GM12878 (cell line): ENCODE results near the gene CDC42BPA. TPM values are rescaled to one million over a fixed set of nuclear protein-coding genes. Genes with fewer than 3 reads are reported as not detected.

ENCODE experiments used
- ATAC-seq: fragments of 200-7000 bp; cut with Tn5 transposase; 3 replicates; pipeline ENCODE4 v1.9.1; 2020; ENCODE audit warnings: mild to moderate bottlenecking, moderate library complexity
- BruUV-seq: library from RNA; stranded (reverse); fragments of 400-500 nt; replicated peaks from 2 replicates; lab custom pipeline; 2021; lab: Mats Ljungman, UMichigan
- CTCF ChIA-PET: fragments of 300-600 bp; sonication (Branson Sonifier 250); formaldehyde crosslinking; extraction: SDS; loops from one replicate; lab custom pipeline; 2021; ENCODE audit warnings: inconsistent platforms; lab: Yijun Ruan, JAX
- POLR2A ChIA-PET: fragments of 350-600 bp; formaldehyde crosslinking; extraction: SDS; loops from one replicate; lab custom pipeline; 2021; ENCODE audit warnings: inconsistent platforms; lab: Charles Lee
- RAD21 ChIA-PET: fragments of 300-600 bp; sonication (Branson Sonifier 250); formaldehyde crosslinking; loops from one replicate; lab custom pipeline; 2023; ENCODE audit warnings: antibody characterized with exemption; ENCODE audit not compliant: unreplicated experiment; lab: Charles Lee
- SMC1A ChIA-PET: fragments of 300-600 bp; sonication (Branson Sonifier 250); formaldehyde crosslinking; loops from one replicate; lab custom pipeline; 2023; ENCODE audit not compliant: unreplicated experiment, uncharacterized antibody; lab: Charles Lee
- DNase-seq: peaks from one replicate; pipeline ENCODE4 v3.0.0-alpha.2; 2011; ENCODE audit warnings: low read depth, low spot score
- FAIRE-seq: peaks from 3 replicates; lab custom pipeline; 2011; peaks lifted over from hg19 to GRCh38; lab: Jason Lieb, UNC
- H2AFZ ChIP-seq: 2 replicates; pipeline ENCODE4 v1.6.0; 2011; ENCODE audit warnings: low read depth, low read length, control low read depth; ENCODE audit not compliant: control insufficient read depth
- H3K27ac ChIP-seq: 2 replicates; pipeline ENCODE4 v1.5.1; 2011; ENCODE audit warnings: control low read depth; ENCODE audit not compliant: control insufficient read depth, insufficient read depth
- H3K27me3 ChIP-seq, 2 experiments: replicated peaks in 1 of 2; 2 replicates each; pipeline versions ENCODE4 v1.6.0 to v1.6.1; 2011; ENCODE audit warnings: low read length in 1 of 2; ENCODE audit not compliant: control insufficient read depth in 2 of 2, insufficient read depth in 2 of 2
- H3K36me3 ChIP-seq, 2 experiments: 2 replicates each; pipeline ENCODE4 v1.5.1; 2011; ENCODE audit warnings: low read length in 1 of 2; ENCODE audit not compliant: control insufficient read depth in 2 of 2, insufficient read depth in 2 of 2
- H3K4me1 ChIP-seq: 2 replicates; pipeline ENCODE4 v1.6.1; 2011; ENCODE audit warnings: mild to moderate bottlenecking, low read length, moderate library complexity, mixed read lengths; ENCODE audit not compliant: control insufficient read depth, insufficient read depth
- H3K4me2 ChIP-seq: 2 replicates; pipeline ENCODE4 v1.6.0; 2011; ENCODE audit warnings: control low read depth; ENCODE audit not compliant: control insufficient read depth, insufficient read depth
- H3K4me3 ChIP-seq: fragments of 200-600 bp; sonication (generic); 2 replicates; pipeline ENCODE4 v1.5.1; 2016
- H3K79me2 ChIP-seq: 2 replicates; pipeline ENCODE4 v1.6.0; 2011; ENCODE audit warnings: low read length; ENCODE audit not compliant: control insufficient read depth, insufficient read depth
- H3K9ac ChIP-seq: 2 replicates; pipeline ENCODE4 v1.8.0; 2011; ENCODE audit warnings: low read length, control low read depth, mixed read lengths; ENCODE audit not compliant: control insufficient read depth, insufficient read depth
- H3K9me3 ChIP-seq: replicated peaks from 3 replicates; pipeline ENCODE4 v1.5.1; 2011; ENCODE audit warnings: mild to moderate bottlenecking, low read length; ENCODE audit not compliant: control insufficient read depth, insufficient read depth
- H4K20me1 ChIP-seq: 2 replicates; pipeline ENCODE4 v1.6.0; 2011; ENCODE audit not compliant: control insufficient read depth, insufficient read depth
- ASH2L ChIP-seq: fragments of 300-600, 200-600 bp; sonication (generic); IDR thresholded peaks from 2 replicates; pipeline ENCODE4 v1.6.1; 2017; ENCODE audit warnings: low read depth, mild to moderate bottlenecking, borderline replicate concordance
- CHD1 ChIP-seq: IDR thresholded peaks from 2 replicates; pipeline ENCODE4 v1.6.1; 2012; ENCODE audit warnings: low read depth, low read length, improper control_type of control experiment
- JUND ChIP-seq: IDR thresholded peaks from 2 replicates; pipeline ENCODE4 v1.6.1; 2012; ENCODE audit warnings: low read depth, mild to moderate bottlenecking, low read length, improper control_type of control experiment, moderate library complexity
- MYB ChIP-seq: fragments of 150-350 bp; IDR thresholded peaks from 2 replicates; pipeline ENCODE4 v1.6.1; 2014; ENCODE audit warnings: mild to moderate bottlenecking, low read depth, low read length, borderline replicate concordance
- NR2C1 ChIP-seq: fragments of 450-650 bp; IDR thresholded peaks from 2 replicates; pipeline ENCODE4 v1.6.1; 2017; ENCODE audit warnings: antibody characterized with exemption, mild to moderate bottlenecking, moderate library complexity
- PAX5 ChIP-seq: IDR thresholded peaks from 2 replicates; pipeline ENCODE4 v1.6.1; 2011; ENCODE audit warnings: low read depth, low read length, borderline replicate concordance
- RAD21 ChIP-seq: IDR thresholded peaks from 2 replicates; pipeline ENCODE4 v1.6.1; 2011; ENCODE audit warnings: mild to moderate bottlenecking, low read depth, low read length, moderate library complexity; ENCODE audit not compliant: insufficient read depth
- RB1 ChIP-seq: fragments of 450-650 bp; formaldehyde crosslinking; IDR thresholded peaks from 2 replicates; pipeline ENCODE4 v1.6.1; 2017; ENCODE audit warnings: mild to moderate bottlenecking, borderline replicate concordance
- SUZ12 ChIP-seq: fragments of 200-600 bp; sonication (generic); IDR thresholded peaks from one replicate; pipeline ENCODE4 v1.6.1; 2018; ENCODE audit warnings: antibody characterized with exemption, mild to moderate bottlenecking; ENCODE audit not compliant: unreplicated experiment
- WGBS: methylation state at CpG from one replicate; pipeline ENCODE4 v1.1.6; 2016; ENCODE audit warnings: low lambda C conversion rate; ENCODE audit not compliant: insufficient replicate concordance, insufficient coverage; ENCODE audit errors: missing lambda C conversion rate; 5-methylcytosine and 5-hydroxymethylcytosine counted together
- in situ Hi-C: fragments of 300-500 bp; cut with MboI; formaldehyde crosslinking; loops from 9 replicates; pipeline ENCODE4 v1.14.3; 2018; ENCODE audit warnings: mixed read lengths
- intact Hi-C: fragments of 100-400 bp; cut with micrococcal nuclease; formaldehyde crosslinking; loops from one replicate; pipeline ENCODE4 v1.14.2; 2022; ENCODE audit not compliant: unreplicated experiment
- polyA plus RNA-seq, 11 experiments: library from polyadenylated mRNA; depleted of rRNA in 4 of 11; unstranded in 6 of 11; stranded (reverse) in 5 of 11; fragments of >200 nt; fragmentation: Nextera tagmentation in 4 of 11; fragmentation: Illumina TruSeq in 1 of 11; extraction: Ambion mirVana in 4 of 11; extraction: Trizol in 1 of 11; gene quantifications; 1 replicate in 1 of 11; 2 replicates in 10 of 11; pipeline versions ENCODE4 v1.2.1 to v1.2.3, GENCODE V29; 2011 to 2016; ENCODE audit warnings: inconsistent platforms in 2 of 11, missing spikeins in 2 of 11, low read depth in 1 of 11
- total RNA-seq, 4 experiments: library from RNA; depleted of rRNA in 3 of 4; stranded (reverse); fragments of >200 nt in 3 of 4; fragmentation: Illumina TruSeq in 1 of 4; extraction: Trizol in 1 of 4; gene quantifications; 2 replicates each; pipeline versions ENCODE4 v1.2.1 to v1.2.3, GENCODE V29; 2013 to 2021
- TF ChIP-seq, protein P1 (sequence below): IDR thresholded peaks from 2 replicates; pipeline ENCODE4 v1.6.1; 2012; ENCODE audit warnings: low read length, inconsistent platforms

Gene CDC42BPA
- total and polyA plus RNA-seq, 10 of the 15 experiments (the other 5 are each of a cell fraction or from before 2014, with no cell fraction given), result 0.02 to 0.52 (median 0.10) TPM

GRCh38 chr1:227218870-227219573 is 99.3 kb downstream of the CDC42BPA start:
- FAIRE-seq (no peak), DNase-seq (no peak), ATAC-seq (no peak)
- Histone ChIP-seq H3K79me2 (no peaks in the 10 kb centered on the region), H2AFZ (no peak overlapping the region), H3K4me3 (no peak overlapping the region), H3K9me3 (no peaks in the 10 kb centered on the region), H3K4me2 (no peak overlapping the region), H4K20me1 (no peaks in the 10 kb centered on the region), H3K4me1 (no peaks in the 10 kb centered on the region), H3K36me3 (no peaks in the 10 kb centered on the region), H3K27me3 (no peaks in the 10 kb centered on the region), H3K27ac (no peak overlapping the region), H3K9ac (no peak overlapping the region)
- 20% methylated on average over 6 of the region's 6 CpGs for WGBS
- TF ChIP-seq PAX5, result no peak
- TF ChIP-seq RB1, result no peak
- no peak for TF ChIP-seq SUZ12
- TF ChIP-seq NR2C1, result no peak
- TF ChIP-seq CHD1, result no peak
- TF ChIP-seq MYB, result no peak
- TF ChIP-seq ASH2L, result no peak
- no peak for TF ChIP-seq JUND
- TF ChIP-seq, protein P1, sequence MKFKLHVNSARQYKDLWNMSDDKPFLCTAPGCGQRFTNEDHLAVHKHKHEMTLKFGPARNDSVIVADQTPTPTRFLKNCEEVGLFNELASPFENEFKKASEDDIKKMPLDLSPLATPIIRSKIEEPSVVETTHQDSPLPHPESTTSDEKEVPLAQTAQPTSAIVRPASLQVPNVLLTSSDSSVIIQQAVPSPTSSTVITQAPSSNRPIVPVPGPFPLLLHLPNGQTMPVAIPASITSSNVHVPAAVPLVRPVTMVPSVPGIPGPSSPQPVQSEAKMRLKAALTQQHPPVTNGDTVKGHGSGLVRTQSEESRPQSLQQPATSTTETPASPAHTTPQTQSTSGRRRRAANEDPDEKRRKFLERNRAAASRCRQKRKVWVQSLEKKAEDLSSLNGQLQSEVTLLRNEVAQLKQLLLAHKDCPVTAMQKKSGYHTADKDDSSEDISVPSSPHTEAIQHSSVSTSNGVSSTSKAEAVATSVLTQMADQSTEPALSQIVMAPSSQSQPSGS, result no peak
- no peak for TF ChIP-seq RAD21
- SMC1A ChIA-PET, result interaction anchor here (1.1 kb wide), 1 partner anchor 32 kb away, joined by 3 read pairs; no protein-coding TSS in a partner anchor
- POLR2A ChIA-PET, result no interaction called here
- RAD21 ChIA-PET, result no interaction called here
- intact Hi-C loops, result no loop called here
- in situ Hi-C loops, result no loop called here
- CTCF ChIA-PET, result interaction anchor here (0.9 kb wide), 1 partner anchor 16 kb away, joined by 3 read pairs; no protein-coding TSS in a partner anchor
- BruUV-seq, result no TSS peak
